C4-2B (cell line): ENCODE results near the gene UBE2Q2.

Experiments
- CTCF ChIP-seq: fragments of 450-650 bp; conservative IDR thresholded peaks from 2 replicates; pipeline ENCODE4 v1.5.1; 2017; ENCODE audit warnings: mild to moderate bottlenecking
- ZFX ChIP-seq: fragments of 450-650 bp; IDR thresholded peaks from 2 replicates; pipeline ENCODE4 v1.6.1; 2017

DNA sequence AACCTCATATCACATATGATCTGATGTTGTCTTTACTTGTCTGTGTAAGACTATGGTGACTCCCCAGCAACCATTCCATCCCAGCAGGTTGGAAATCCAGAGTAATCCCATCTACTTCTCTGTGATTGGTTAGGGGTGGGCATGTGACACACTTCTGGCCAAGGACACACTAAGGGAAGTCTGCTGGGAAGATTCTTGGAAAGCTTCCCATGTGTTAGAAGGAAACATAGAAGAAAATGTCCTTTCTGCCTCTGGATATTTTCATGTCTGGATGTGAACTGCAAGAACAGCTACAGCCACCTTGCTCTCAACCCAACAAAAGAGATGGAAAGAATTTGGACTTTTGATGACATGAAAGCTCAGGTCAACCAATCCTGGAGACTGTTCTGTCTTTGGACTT is 2.6 kb upstream of the UBE2Q2 start:
- TF ChIP-seq CTCF (no peak), ZFX (no peak)
